ENCODE results near the gene PKNOX2.

The PKNOX2 gene

DNA sequence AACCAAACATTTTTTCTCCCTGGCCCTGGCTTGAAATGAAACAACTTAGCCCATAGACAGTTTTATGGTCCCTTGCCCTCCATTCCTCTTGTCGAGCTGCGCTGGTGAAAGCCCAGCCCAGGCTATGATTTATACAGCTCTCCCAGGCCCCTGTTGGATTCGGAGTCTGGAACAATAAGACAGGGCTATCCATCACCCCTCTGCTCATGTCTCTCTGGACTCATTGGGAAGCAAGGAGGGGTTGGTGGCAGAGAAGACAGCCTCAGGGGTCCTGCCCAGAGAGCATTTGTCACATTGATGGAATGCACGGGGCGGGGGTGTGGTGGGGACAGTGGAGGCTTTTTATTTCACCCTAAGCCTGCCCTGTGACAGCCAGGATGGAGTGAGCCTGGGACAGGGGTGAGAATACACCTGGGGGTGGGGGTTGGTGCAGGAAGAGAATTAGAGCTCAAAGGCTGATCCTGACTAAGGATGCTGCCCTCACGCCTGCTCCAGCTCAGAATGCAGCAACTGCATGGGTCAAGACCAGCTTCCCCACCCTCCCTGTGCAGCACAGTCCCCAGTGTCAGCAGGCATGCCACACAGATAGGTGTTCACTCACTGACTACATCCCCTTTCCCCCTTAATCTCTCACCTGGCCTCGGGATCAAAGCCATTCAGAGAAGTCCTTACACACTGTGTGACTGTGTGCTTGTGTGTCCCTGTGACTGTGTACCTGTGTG lies 10.0 kb upstream of the PKNOX2 start:
- no peak for DNase-seq (ENCODE audit: low read depth)
- TF ChIP-seq CTCF (conservative IDR thresholded peaks at IDR 0.05; ENCODE audit: low read depth, low read length) = no peak
- no peak overlapping the region for H3K4me3 ChIP-seq (ENCODE audit: low read depth, low read length)

GRCh38 chr11:125155100-125155444 lies 9.5 kb upstream of the PKNOX2 start:
- no peak overlapping the region for H3K4me3 ChIP-seq (ENCODE audit: low read depth, low read length)
- TF ChIP-seq CTCF (conservative IDR thresholded peaks at IDR 0.05; ENCODE audit: low read depth, low read length) = no peak
- no peak for DNase-seq (ENCODE audit: low read depth)

GRCh38 chr11:125155767-125156166 lies 8.8 kb upstream of the PKNOX2 start:
- no peak overlapping the region for H3K4me3 ChIP-seq (ENCODE audit: low read depth, low read length)
- no peak for DNase-seq (ENCODE audit: low read depth)
- no peak for TF ChIP-seq CTCF (conservative IDR thresholded peaks at IDR 0.05; ENCODE audit: low read depth, low read length)

DNA sequence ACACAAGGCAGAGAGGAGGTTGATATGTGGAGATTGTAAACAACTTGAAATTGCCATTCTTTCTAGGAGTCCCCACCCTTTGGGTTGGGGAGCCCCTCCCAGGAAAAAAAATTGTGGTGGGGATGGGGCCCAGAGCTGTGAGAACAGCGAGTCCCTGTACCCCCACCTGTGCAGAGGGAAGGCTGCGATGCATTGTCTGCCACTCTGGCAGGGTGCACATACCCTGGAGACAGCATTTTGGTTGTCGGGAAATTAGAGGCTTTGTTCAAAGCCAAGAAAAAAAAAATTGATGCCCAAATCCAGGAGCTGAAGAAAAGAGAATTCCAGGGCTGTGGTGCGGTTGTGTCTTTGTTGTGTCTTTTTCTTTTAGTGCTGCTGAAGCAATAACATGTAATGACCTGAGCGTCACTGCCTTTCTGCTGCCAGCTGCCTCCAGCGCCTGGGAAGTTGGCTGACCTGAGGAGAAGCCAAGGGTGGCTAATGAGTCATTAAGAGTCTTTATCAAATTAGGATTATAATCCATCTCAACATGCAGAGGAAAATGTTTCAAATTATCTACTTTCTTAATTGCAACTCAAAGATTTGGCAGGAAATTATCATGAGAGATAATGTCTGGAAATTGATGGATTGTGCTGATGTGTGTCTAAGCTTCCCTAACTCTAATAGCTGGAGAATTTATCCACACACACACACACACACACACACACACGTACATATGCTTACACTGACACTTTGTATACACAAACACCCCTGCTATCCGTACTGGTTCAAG lies 8.0 kb upstream of the PKNOX2 start:
- no peak for TF ChIP-seq CTCF (conservative IDR thresholded peaks at IDR 0.05; ENCODE audit: low read depth, low read length)

GRCh38 chr11:125157118-125157733 lies 7.3 kb upstream of the PKNOX2 start:
- H3K4me3 ChIP-seq (ENCODE audit: low read depth, low read length) = no peak overlapping the region
- TF ChIP-seq CTCF (conservative IDR thresholded peaks at IDR 0.05; ENCODE audit: low read depth, low read length) = no peak
- no peak for DNase-seq (ENCODE audit: low read depth)

More for the DNA sequence above, 8.0 kb upstream of the PKNOX2 start:
- no peak overlapping the region for H3K4me3 ChIP-seq (ENCODE audit: low read depth, low read length)
- DNase-seq (ENCODE audit: low read depth) = no peak

DNA sequence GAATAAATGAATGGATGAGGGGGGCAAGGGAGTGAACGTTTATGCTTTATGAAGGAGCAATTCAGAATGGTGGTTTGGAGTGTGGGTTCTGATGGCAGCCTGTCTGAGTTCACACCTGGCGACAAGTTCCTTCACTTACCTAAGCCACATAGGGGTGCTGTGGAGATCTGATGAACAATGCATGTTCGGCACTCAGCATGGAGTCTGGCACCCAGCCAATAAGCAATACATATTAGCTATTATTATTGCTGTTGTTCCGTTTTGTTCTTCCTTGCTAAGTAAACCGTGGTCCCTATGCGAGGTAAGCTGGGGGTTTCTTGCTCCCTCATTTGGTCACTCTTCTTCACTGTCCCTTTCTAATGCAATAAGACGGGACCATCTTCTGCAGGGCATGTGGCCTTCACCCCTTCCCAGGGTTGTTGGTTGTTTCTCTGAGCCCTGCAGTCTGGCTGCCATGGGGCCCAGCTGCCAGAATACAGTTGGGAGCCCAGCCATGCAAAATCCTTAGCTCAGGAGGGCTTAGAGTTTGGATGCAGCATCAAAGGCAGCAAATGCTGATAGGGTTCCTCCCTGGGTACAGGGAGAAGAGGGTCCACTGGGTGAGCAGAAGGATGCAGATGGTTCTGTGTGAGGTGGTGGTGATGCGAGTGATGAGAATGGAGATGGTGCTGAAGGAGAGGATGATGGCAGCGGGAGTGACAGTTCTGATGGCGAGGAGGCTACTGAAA lies 6.4 kb upstream of the PKNOX2 start:
- no peak overlapping the region for H3K4me3 ChIP-seq (ENCODE audit: low read depth, low read length)
- no peak for TF ChIP-seq CTCF (conservative IDR thresholded peaks at IDR 0.05; ENCODE audit: low read depth, low read length)
- DNase-seq (ENCODE audit: low read depth) = no peak
